Fibroblast of villous mesenchyme (primary cell): ENCODE measurements around the gene GSPT1. TPM values are rescaled to one million over a fixed set of nuclear protein-coding genes. Genes with fewer than 3 reads are reported as not detected.
A peak's percentile ranks its signal among the peaks of the same experiment; 100 is the strongest.
"Not testable (repeated sequence)": the region's sequence is repeated elsewhere in the genome, so short reads cannot be mapped to it uniquely, and the experiment has no call there.

Experiments used
- DNase-seq: peaks from one replicate; pipeline ENCODE4 v3.0.0-alpha.2; 2010; ENCODE audit warnings: low read depth
- H3K4me3 ChIP-seq: 2 replicates; pipeline ENCODE4 v1.5.1; 2011; ENCODE audit warnings: low read depth, mild to moderate bottlenecking, low read length
- total RNA-seq: library from RNA; depleted of rRNA; stranded (reverse); fragments of >200 nt; gene quantifications from 2 replicates; pipeline ENCODE4 v1.2.3, GENCODE V29; 2012
- TF ChIP-seq, protein P1 (sequence below): IDR thresholded peaks from 2 replicates; pipeline ENCODE4 v1.5.1; 2012; ENCODE audit warnings: low read depth, mild to moderate bottlenecking, low read length; ENCODE audit not compliant: insufficient read depth

The GSPT1 gene
- total RNA-seq, result 104 and 170 TPM in 2 replicates

GRCh38 chr16:11915644-11916523 lies at the start of gene GSPT1:
GSPT1 (minus strand) TSS chr16:11915956; CDS start chr16:11915720, 236 bp downstream.
- peak; percentile 99 for DNase-seq
- TF ChIP-seq, protein P1, sequence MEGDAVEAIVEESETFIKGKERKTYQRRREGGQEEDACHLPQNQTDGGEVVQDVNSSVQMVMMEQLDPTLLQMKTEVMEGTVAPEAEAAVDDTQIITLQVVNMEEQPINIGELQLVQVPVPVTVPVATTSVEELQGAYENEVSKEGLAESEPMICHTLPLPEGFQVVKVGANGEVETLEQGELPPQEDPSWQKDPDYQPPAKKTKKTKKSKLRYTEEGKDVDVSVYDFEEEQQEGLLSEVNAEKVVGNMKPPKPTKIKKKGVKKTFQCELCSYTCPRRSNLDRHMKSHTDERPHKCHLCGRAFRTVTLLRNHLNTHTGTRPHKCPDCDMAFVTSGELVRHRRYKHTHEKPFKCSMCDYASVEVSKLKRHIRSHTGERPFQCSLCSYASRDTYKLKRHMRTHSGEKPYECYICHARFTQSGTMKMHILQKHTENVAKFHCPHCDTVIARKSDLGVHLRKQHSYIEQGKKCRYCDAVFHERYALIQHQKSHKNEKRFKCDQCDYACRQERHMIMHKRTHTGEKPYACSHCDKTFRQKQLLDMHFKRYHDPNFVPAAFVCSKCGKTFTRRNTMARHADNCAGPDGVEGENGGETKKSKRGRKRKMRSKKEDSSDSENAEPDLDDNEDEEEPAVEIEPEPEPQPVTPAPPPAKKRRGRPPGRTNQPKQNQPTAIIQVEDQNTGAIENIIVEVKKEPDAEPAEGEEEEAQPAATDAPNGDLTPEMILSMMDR, result no peak
- peak within 1 kb of the TSS; percentile 94 for H3K4me3 ChIP-seq

DNA sequence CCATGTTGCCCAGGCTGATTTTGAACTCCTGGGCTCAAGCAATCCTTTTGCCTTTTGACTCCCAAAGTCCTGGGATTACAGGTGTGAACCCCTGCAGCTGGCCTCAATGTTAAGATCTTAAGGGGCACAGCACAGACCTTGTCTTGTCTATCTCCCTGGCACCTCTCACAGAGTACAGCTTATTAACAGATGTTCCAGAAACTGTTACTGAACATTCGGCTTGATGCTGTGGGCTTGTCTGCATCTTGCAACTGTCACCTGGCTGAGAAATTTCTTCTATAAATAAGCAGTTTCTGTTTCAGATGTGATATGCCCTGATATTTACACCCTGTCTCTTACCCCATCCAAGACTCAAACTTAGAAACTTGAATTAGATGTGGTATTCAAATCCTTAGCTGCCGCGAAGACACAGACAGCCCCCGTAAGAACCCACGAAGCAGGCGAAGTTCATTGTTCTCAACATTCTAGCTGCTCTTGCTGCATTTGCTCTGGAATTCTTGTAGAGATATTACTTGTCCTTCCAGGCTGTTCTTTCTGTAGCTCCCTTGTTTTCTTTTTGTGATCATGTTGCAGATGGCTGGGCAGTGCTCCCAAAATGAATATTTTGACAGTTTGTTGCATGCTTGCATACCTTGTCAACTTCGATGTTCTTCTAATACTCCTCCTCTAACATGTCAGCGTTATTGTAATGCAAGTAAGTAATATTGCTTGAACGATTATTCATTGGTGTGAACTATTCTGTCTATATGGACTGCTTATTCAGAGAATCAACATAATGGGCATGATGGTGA lies 49.2 kb upstream of the GSPT1 start, which contains the start of gene TNFRSF17:
Gene TNFRSF17, plus strand, starts transcription at position 450 of the 791 bp plus-strand sequence. Its CDS starts 115 bp downstream, at position 565.
- no peak within 1 kb of the TSS for H3K4me3 ChIP-seq
- TF ChIP-seq, protein P1, result no peak
- DNase-seq, result peak; percentile 28

DNA sequence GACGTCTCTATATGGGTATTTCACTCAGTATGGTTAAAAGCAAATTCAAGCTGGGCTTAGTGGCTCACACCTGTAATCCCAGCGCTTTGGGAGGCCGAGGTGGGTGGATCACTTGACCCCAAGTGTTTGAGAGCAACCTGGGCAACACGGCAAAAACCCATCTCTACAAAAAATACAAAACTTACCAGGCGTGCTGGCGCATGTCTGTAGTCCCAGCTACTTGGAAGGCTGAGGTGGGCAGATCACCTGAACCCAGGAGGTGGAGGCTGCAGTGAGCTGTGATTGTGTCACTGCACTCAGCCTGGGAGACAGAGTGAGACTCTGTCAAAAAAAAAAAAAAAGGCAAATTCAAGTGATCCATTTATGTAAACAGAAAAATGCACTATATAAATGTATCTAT lies 48.0 kb upstream of the GSPT1 start:
- no peak overlapping the region for H3K4me3 ChIP-seq
- TF ChIP-seq, protein P1, result no peak
- DNase-seq, result no peak

- not testable (repeated sequence) for DNase-seq
These were observed 47.2 kb upstream of the GSPT1 start for GRCh38 chr16:11962978-11963377.

GRCh38 chr16:11962457-11962856 lies 46.7 kb upstream of the GSPT1 start:
- not testable (repeated sequence) for H3K4me3 ChIP-seq, DNase-seq

More at GRCh38 chr16:11962978-11963377, 47.2 kb upstream of the GSPT1 start:
- H3K4me3 ChIP-seq, result not testable (repeated sequence)

- TF ChIP-seq, protein P1, result no peak
- DNase-seq, result no peak
These were observed 42.0 kb upstream of the GSPT1 start for GRCh38 chr16:11957591-11958395.

DNA sequence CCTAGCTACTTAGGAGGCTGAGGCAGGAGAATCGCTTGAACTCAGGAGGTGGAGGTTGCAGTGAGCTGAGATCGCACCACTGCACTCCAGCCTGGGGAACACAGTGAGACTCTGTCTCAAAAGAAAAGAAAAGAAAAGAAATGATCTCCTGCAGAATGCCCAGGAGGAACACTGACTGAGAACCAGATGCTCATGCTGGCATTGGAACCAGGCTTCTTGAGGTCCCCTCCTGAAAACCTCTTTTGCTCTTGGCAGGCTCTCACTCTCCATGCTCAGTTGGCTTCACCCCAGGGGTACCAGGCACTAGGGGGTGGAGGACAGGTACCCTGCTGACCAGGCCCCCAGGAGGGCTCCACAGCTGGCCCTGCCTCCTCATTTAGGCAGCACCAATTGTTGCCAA lies 40.8 kb upstream of the GSPT1 start:
- no peak overlapping the region for H3K4me3 ChIP-seq
- no peak for DNase-seq
- TF ChIP-seq, protein P1, result no peak

More at GRCh38 chr16:11957591-11958395, 42.0 kb upstream of the GSPT1 start:
- H3K4me3 ChIP-seq, result no peak overlapping the region
